Measurements from ENCODE around the gene NFIB.

GRCh38 chr9:14220256-14220655 is 93.7 kb downstream of the NFIB start:
- no peak for TF ChIP-seq CTCF (IDR thresholded peaks at IDR 0.05)
- TF ChIP-seq POLR2A (IDR thresholded peaks at IDR 0.05): no peak
- TF ChIP-seq POLR2AphosphoS5 (IDR thresholded peaks at IDR 0.05): no peak
- TF ChIP-seq EP300 (IDR thresholded peaks at IDR 0.05): no peak

All from stomach (tissue), 4 donors.